Upper lobe of right lung (tissue), 1 donor: ENCODE data around the gene GOLGB1. TPM values are rescaled to one million over a fixed set of nuclear protein-coding genes. Genes with fewer than 3 reads are reported as not detected.

Experiments
- ATAC-seq: fragments of 200-7000 bp; cut with Tn5 transposase; one replicate; pipeline ENCODE4 v1.9.1; 2020; ENCODE audit warnings: mild to moderate bottlenecking, moderate library complexity
- DNase-seq: peaks from one replicate; pipeline ENCODE4 v3.0.0-alpha.2; 2020
- H3K27ac ChIP-seq: fragments of 200-600 bp; one replicate; pipeline ENCODE4 v1.8.0; 2022
- H3K27me3 ChIP-seq: fragments of 200-600 bp; one replicate; pipeline ENCODE4 v1.8.0; 2022; ENCODE audit warnings: mild to moderate bottlenecking
- H3K36me3 ChIP-seq: fragments of 200-600 bp; one replicate; pipeline ENCODE4 v1.8.0; 2022
- H3K4me1 ChIP-seq: fragments of 200-600 bp; one replicate; pipeline ENCODE4 v1.8.0; 2022
- H3K4me3 ChIP-seq: fragments of 200-600 bp; one replicate; pipeline ENCODE4 v1.8.0; 2022; ENCODE audit warnings: mild to moderate bottlenecking
- H3K9me3 ChIP-seq: fragments of 200-600 bp; one replicate; pipeline ENCODE4 v1.8.0; 2022
- CTCF ChIP-seq: fragments of 200-600 bp; IDR thresholded peaks from one replicate; pipeline ENCODE4 v1.8.0; 2022; ENCODE audit warnings: antibody characterized with exemption
- intact Hi-C: fragments of 100-400 bp; cut with DNase I; formaldehyde crosslinking; loops from one replicate; pipeline ENCODE4 v1.11.0; 2022
- total RNA-seq: library from RNA; stranded (reverse); fragmentation: NEBNext Ultra II Directional; extraction: Animal tissue kit (Norgen Biotek cat#: 25700); gene quantifications from one replicate; pipeline ENCODE4 v1.2.1, GENCODE V29; 2021
- donor health status: DM: no; HTN: yes; CAD: no; lungs with severe emphysema.

Gene GOLGB1
- total RNA-seq, 1 donor from 2014 or later, result 57.0 TPM

DNA sequence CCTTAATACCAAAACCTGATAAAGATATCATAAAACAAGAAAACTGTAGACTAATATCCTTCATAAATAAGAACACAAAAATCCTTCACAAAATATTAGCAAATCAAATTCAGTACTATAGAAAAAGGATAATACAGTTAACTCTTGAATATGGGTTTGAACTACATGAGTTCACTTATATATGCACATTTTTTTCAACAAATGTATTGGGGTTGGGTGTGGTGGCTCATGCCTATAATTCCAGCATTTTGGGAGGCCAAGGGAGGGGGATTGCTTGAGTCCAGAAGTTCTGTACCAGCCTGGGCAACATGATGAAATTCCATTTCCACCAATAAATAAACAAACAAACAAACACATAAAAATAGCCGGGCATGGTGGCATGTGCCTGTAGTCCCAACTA lies 39.2 kb downstream of the GOLGB1 start:
- H3K4me1 ChIP-seq, result no peaks in the 10 kb centered on the region
- no peak overlapping the region for H3K4me3 ChIP-seq
- H3K9me3 ChIP-seq, result no peaks in the 10 kb centered on the region
- no peak for DNase-seq
- no peak overlapping the region for H3K27ac ChIP-seq
- H3K36me3 ChIP-seq, result peaks cover 51% of the 10 kb centered on the region
- no peaks in the 10 kb centered on the region for H3K27me3 ChIP-seq
- intact Hi-C loops, result no loop called here
- ATAC-seq, result no peak
- no peak for TF ChIP-seq CTCF

- Histone ChIP-seq H3K9me3 (no peaks in the 10 kb centered on the region), H3K4me1 (no peaks in the 10 kb centered on the region), H3K36me3 (peaks cover 29% of the 10 kb centered on the region), H3K27ac (no peak overlapping the region), H3K4me3 (no peak overlapping the region), H3K27me3 (no peaks in the 10 kb centered on the region)
- no peak for TF ChIP-seq CTCF
- no peak for ATAC-seq
- intact Hi-C loops, result no loop called here
- no peak for DNase-seq
Measured at GRCh38 chr3:121707531-121708273, 41.8 kb downstream of the GOLGB1 start.

DNA sequence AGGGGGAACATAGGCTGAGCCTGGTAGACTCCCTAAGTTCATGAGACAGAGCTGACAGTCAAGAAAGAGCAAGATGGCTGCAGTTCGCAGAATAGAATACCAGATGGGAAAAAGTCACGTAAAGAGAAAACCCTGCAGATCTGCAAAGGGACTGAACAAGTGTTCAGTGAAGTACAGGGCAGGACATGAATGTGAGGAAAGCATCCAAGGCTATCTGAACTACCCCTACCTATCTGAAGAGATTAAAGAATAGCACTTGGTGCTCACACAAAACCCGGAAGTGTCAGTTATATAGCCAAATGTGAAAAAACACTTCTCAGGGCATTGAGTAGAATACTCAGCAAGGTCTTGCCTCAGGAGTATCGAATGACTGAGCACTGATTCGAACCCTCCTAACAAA lies 44.0 kb downstream of the GOLGB1 start:
- Histone ChIP-seq H3K27ac (no peak overlapping the region), H3K4me1 (no peaks in the 10 kb centered on the region), H3K4me3 (no peak overlapping the region), H3K36me3 (peaks cover 43% of the 10 kb centered on the region), H3K27me3 (no peaks in the 10 kb centered on the region), H3K9me3 (no peaks in the 10 kb centered on the region)
- TF ChIP-seq CTCF, result no peak
- no peak for ATAC-seq
- intact Hi-C loops, result no loop called here
- no peak for DNase-seq

DNA sequence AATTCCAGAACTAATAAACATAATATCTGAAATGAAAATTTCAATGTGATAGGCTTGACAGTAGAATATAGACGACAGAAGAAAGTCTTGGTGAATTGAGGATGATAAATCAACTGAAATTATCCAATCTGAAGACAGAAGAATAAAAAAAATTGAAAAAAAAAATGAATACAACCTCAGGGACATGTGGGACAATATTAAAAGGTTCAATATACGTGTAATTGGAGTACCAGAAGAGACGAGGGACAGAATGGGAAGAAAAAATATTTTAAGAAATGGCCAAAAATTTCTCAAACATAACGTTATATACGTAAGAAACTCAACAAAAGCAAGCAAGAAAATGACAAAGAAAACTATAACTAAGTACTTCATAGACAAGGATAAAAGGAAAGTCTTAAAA lies 45.6 kb downstream of the GOLGB1 start:
- no peaks in the 10 kb centered on the region for H3K9me3 ChIP-seq
- H3K36me3 ChIP-seq, result peaks cover 51% of the 10 kb centered on the region
- intact Hi-C loops, result no loop called here
- no peak overlapping the region for H3K4me3 ChIP-seq
- no peak overlapping the region for H3K27ac ChIP-seq
- DNase-seq (no peak), ATAC-seq (no peak)
- H3K27me3 ChIP-seq, result no peaks in the 10 kb centered on the region
- no peak for TF ChIP-seq CTCF
- H3K4me1 ChIP-seq, result no peaks in the 10 kb centered on the region

GRCh38 chr3:121698901-121699300 lies 50.6 kb downstream of the GOLGB1 start:
- ATAC-seq (no peak), DNase-seq (no peak)
- no peaks in the 10 kb centered on the region for H3K27me3 ChIP-seq
- no peak for TF ChIP-seq CTCF
- H3K27ac ChIP-seq, result no peak overlapping the region
- intact Hi-C loops, result no loop called here
- H3K36me3 ChIP-seq, result peaks cover 54% of the 10 kb centered on the region
- H3K4me3 ChIP-seq, result no peak overlapping the region
- no peaks in the 10 kb centered on the region for H3K4me1 ChIP-seq
- no peaks in the 10 kb centered on the region for H3K9me3 ChIP-seq

DNA sequence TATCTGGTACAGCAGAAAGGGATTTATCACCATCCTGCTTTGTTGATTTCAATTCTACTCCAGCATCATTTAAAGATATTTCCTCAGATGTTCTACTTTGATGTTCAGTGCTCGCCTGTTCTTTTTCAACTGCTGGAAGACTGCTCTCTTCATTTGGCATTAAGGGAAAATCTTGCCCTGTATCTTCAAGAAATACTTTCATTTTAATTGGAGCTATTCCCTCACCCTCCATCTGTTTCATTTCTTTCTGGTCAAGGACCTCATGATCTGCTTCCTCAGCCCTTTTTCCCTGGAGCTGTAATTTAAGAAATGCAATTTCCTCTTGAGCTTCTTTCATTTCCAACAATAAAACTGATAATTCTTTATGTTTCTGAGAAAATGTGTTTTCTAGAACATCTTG lies 51.1 kb downstream of the GOLGB1 start:
- no peak overlapping the region for H3K4me3 ChIP-seq
- no peak for TF ChIP-seq CTCF
- no peaks in the 10 kb centered on the region for H3K27me3 ChIP-seq
- H3K9me3 ChIP-seq, result no peaks in the 10 kb centered on the region
- intact Hi-C loops, result no loop called here
- no peak for ATAC-seq
- no peaks in the 10 kb centered on the region for H3K4me1 ChIP-seq
- peaks cover 58% of the 10 kb centered on the region for H3K36me3 ChIP-seq
- no peak for DNase-seq
- H3K27ac ChIP-seq, result no peak overlapping the region
